Measurements from ENCODE around the gene IL23R. TPM values are rescaled to one million over a fixed set of nuclear protein-coding genes. Genes with fewer than 3 reads are reported as not detected.
A peak's percentile ranks its signal among the peaks of the same experiment; 100 is the strongest.

IL23R gene
- total and polyA plus RNA-seq, 8 donors: 1.3 TPM; not detected in 7

DNA sequence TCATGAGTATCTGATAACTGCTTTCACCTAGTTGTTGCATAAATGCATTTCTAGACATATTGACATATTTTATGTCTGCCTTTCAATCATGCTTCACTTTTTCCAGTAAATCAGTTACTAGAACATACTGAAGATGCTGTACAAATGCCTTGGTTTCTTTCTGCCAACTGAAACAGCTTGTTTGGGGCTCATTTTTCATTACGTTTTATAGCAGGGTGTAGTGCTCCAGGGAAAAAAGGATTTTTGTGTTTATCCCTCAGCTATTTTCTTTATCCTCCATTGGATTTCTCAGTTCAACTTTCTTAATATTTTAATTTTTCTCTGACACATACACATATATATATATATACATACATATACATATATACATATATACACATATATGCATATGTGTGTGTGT, 51.7 kb downstream of the IL23R start:
- Histone ChIP-seq H3K4me1 (no peaks in the 10 kb centered on the region), H3K4me3 (no peak overlapping the region), H3K27me3 (no peaks in the 10 kb centered on the region), H3K36me3 (no peaks in the 10 kb centered on the region), H3K27ac (no peak overlapping the region), H3K9me3 (no peaks in the 10 kb centered on the region)
- TF ChIP-seq, protein P1, sequence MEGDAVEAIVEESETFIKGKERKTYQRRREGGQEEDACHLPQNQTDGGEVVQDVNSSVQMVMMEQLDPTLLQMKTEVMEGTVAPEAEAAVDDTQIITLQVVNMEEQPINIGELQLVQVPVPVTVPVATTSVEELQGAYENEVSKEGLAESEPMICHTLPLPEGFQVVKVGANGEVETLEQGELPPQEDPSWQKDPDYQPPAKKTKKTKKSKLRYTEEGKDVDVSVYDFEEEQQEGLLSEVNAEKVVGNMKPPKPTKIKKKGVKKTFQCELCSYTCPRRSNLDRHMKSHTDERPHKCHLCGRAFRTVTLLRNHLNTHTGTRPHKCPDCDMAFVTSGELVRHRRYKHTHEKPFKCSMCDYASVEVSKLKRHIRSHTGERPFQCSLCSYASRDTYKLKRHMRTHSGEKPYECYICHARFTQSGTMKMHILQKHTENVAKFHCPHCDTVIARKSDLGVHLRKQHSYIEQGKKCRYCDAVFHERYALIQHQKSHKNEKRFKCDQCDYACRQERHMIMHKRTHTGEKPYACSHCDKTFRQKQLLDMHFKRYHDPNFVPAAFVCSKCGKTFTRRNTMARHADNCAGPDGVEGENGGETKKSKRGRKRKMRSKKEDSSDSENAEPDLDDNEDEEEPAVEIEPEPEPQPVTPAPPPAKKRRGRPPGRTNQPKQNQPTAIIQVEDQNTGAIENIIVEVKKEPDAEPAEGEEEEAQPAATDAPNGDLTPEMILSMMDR (IDR thresholded peaks at IDR 0.05): no peak
- TF ChIP-seq EP300 (IDR thresholded peaks at IDR 0.05): no peak
- no peak for TF ChIP-seq POLR2AphosphoS5 (IDR thresholded peaks at IDR 0.05)
- no peak for TF ChIP-seq POLR2A (IDR thresholded peaks at IDR 0.05)
- intact Hi-C loops (cut with DNase I; ENCODE audit: low total_unique reads): no loop called here
- 86 to 98% (median 88%) methylated on average over 1 of the region's 1 CpG for WGBS, 5 donors
- DNase-seq: no peak

DNA sequence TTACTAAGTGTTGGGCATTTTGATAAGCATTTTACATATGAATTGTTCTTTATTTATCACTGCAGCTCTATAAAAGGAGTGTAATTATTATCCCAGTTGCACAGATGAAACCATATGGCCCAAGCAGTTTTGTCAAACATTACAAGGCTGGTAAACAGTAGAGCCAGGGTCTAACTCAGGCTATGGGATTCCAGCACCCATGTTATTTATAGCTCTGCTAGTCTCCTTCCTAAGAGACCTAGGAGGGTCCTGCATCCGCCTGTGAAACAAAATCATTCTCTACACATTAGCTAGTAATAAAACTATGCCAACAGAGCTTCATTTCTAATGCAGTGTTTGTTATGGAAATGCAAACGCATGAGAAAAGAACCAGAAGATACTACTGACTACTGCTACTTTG, 58.6 kb downstream of the IL23R start:
- peaks cover 0 to 7% (median 0%) of the 10 kb centered on the region in 4 donors for H3K4me1 ChIP-seq
- no peaks in the 10 kb centered on the region for H3K27me3 ChIP-seq
- H3K36me3 ChIP-seq: no peaks in the 10 kb centered on the region
- 59 to 80% (median 77%) methylated on average over 2 of the region's 2 CpGs for WGBS, 5 donors
- H3K9me3 ChIP-seq: no peaks in the 10 kb centered on the region
- DNase-seq: peak in 1 of 2 donors; percentile 28
- intact Hi-C loops (cut with DNase I; ENCODE audit: low total_unique reads): loop anchor here (5.0 kb wide), 1 partner anchor 277 kb away; no protein-coding TSS in a partner anchor
- no peak overlapping the region for H3K4me3 ChIP-seq
- no peak overlapping the region for H3K27ac ChIP-seq
- TF ChIP-seq EP300 (IDR thresholded peaks at IDR 0.05) (no peak), POLR2A (IDR thresholded peaks at IDR 0.05) (no peak), POLR2AphosphoS5 (IDR thresholded peaks at IDR 0.05) (no peak)
- TF ChIP-seq, protein P1 (IDR thresholded peaks at IDR 0.05): no peak

DNA sequence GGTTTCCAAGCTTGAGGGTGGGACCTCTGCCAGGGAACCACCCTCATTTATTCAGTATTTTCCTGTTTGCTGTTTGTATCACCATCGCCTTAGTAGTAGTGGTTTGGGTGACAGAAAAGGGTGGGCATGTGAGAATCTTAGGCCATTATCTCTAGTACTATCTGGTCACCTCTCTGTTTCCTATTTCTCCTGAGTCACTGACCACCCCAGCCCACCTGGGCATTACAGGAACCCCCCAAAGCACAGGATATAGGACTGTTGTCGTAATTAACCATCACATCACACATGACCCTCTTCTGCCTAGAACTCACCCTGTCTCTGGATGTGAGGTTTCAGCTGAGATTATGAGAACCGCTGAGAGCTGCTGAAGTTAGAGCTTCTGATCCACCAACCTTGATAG, 60.4 kb downstream of the IL23R start:
- intact Hi-C loops (cut with DNase I; ENCODE audit: low total_unique reads): loop anchor here (5.0 kb wide), 1 partner anchor 276 kb away; no protein-coding TSS in a partner anchor
- peaks cover 0 to 7% (median 0%) of the 10 kb centered on the region in 4 donors for H3K4me1 ChIP-seq
- no peaks in the 10 kb centered on the region for H3K36me3 ChIP-seq
- no peak for DNase-seq
- no peaks in the 10 kb centered on the region for H3K9me3 ChIP-seq
- 88 to 96% (median 93%) methylated on average over 2 to 3 of the region's 3 CpGs for WGBS, 5 donors
- TF ChIP-seq EP300 (IDR thresholded peaks at IDR 0.05): no peak
- no peak overlapping the region for H3K27ac ChIP-seq
- no peaks in the 10 kb centered on the region for H3K27me3 ChIP-seq
- no peak overlapping the region for H3K4me3 ChIP-seq

DNA sequence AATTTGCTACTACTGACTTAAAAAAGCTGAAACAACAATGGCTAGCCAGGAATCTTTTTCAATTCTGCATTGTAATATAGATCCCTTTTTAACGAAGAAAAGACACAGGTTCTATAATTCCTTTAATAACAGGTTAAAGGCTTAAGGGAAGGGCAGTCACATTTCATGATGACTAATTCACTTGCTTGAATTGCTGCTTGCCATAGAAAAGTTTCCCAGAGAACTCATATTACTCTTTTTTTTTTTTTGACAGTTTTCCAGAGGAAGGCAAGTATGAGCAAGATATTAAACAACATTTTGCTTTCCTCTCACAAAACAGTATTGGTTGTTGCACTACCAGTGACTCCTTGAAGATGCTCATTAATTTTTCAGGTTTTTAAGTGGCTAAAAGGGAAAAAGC, 60.9 kb downstream of the IL23R start:
- Histone ChIP-seq H3K36me3 (no peaks in the 10 kb centered on the region), H3K4me1 (peaks cover 0 to 7% (median 0%) of the 10 kb centered on the region in 4 donors), H3K27ac (no peak overlapping the region), H3K9me3 (no peaks in the 10 kb centered on the region), H3K27me3 (no peaks in the 10 kb centered on the region), H3K4me3 (no peak overlapping the region)
- WGBS, 5 donors: 80 to 94% (median 90%) methylated on average over 1 of the region's 1 CpG
- intact Hi-C loops (cut with DNase I; ENCODE audit: low total_unique reads): loop anchor here (5.0 kb wide), 1 partner anchor 275 kb away; no protein-coding TSS in a partner anchor
- no peak for DNase-seq
- TF ChIP-seq EP300 (IDR thresholded peaks at IDR 0.05): no peak

- H3K4me1 ChIP-seq: peaks cover 0 to 7% (median 0%) of the 10 kb centered on the region in 4 donors
- no peaks in the 10 kb centered on the region for H3K36me3 ChIP-seq
- DNase-seq: no peak
- TF ChIP-seq POLR2A (IDR thresholded peaks at IDR 0.05) (no peak), EP300 (IDR thresholded peaks at IDR 0.05) (no peak), POLR2AphosphoS5 (IDR thresholded peaks at IDR 0.05) (no peak)
- TF ChIP-seq, protein P1 (IDR thresholded peaks at IDR 0.05): no peak
- no peak overlapping the region for H3K27ac ChIP-seq
- no peak overlapping the region for H3K4me3 ChIP-seq
- no peaks in the 10 kb centered on the region for H3K9me3 ChIP-seq
- no peaks in the 10 kb centered on the region for H3K27me3 ChIP-seq
- intact Hi-C loops (cut with DNase I; ENCODE audit: low total_unique reads): loop anchor here (5.0 kb wide), 1 partner anchor 274 kb away; no protein-coding TSS in a partner anchor
Observed at GRCh38 chr1:67228791-67229190, 62.5 kb downstream of the IL23R start.
